ENCODE data around the gene CDH15. TPM values are rescaled to one million over a fixed set of nuclear protein-coding genes. Genes with fewer than 3 reads are reported as not detected.

Gene CDH15
- total and polyA plus RNA-seq, 2 of the 13 experiments (the other 11 are each of a cell fraction or from before 2014, with no cell fraction given), result 0.74 to 2.2 TPM

GRCh38 chr16:89159066-89159849 is 12.3 kb upstream of the CDH15 start (continued):
- TF ChIP-seq ZMYM4 (CRISPR knock-in tag; IDR thresholded peaks at IDR 0.05) (peak; percentile 69; the same call in 1 of the 2 replicates), SAFB2 (CRISPR knock-in tag; IDR thresholded peaks at IDR 0.05; ENCODE audit: borderline replicate concordance, low read depth) (no peak), GTF2F1 (IDR thresholded peaks at IDR 0.05; ENCODE audit: low read length) (no peak), ZNF225 (CRISPR knock-in tag; IDR thresholded peaks at IDR 0.05) (no peak; the same call in none of the 2 replicates), ZNF770 (CRISPR knock-in tag; IDR thresholded peaks at IDR 0.05) (no peak), MAX (IDR thresholded peaks at IDR 0.05) (peak; percentile 96), ZXDC (CRISPR knock-in tag; IDR thresholded peaks at IDR 0.05) (peak; percentile 18; the same call in 1 of the 2 replicates), ZNF761 (CRISPR knock-in tag; conservative IDR thresholded peaks at IDR 0.05) (peak; percentile 51; the same call in 1 of the 2 replicates), ZHX2 (IDR thresholded peaks at IDR 0.05; ENCODE audit: low read depth) (no peak), ZHX2 (CRISPR knock-in tag; IDR thresholded peaks at IDR 0.05; ENCODE audit: borderline replicate concordance) (peak; percentile 29; the same call in 1 of the 2 replicates), KAT7 (CRISPR knock-in tag; IDR thresholded peaks at IDR 0.05; ENCODE audit: borderline replicate concordance) (no peak), CREBL2 (CRISPR knock-in tag; IDR thresholded peaks at IDR 0.05; ENCODE audit: borderline replicate concordance) (peak; percentile 92; the same call in 1 of the 2 replicates), ZNF570 (CRISPR knock-in tag; IDR thresholded peaks at IDR 0.05; ENCODE audit: borderline replicate concordance) (no peak), RFX1 (IDR thresholded peaks at IDR 0.05) (no peak), XRCC5 (optimal IDR thresholded peaks at IDR 0.05; ENCODE audit: low read length) (no peak), ZBTB3 (CRISPR knock-in tag; IDR thresholded peaks at IDR 0.05; ENCODE audit: borderline replicate concordance, low read depth) (peak; percentile 34; the same call in 1 of the 2 replicates), KDM5B (CRISPR knock-in tag; IDR thresholded peaks at IDR 0.05; ENCODE audit: borderline replicate concordance) (peak; percentile 93), SIX4 (CRISPR knock-in tag; IDR thresholded peaks at IDR 0.05) (no peak)
